Cardiac fibroblast (primary cell): Measurements from ENCODE around the gene DPH7.
"Not testable (repeated sequence)": the region's sequence is repeated elsewhere in the genome, so short reads cannot be mapped to it uniquely, and the experiment has no call there.

Experiments used
- DNase-seq, 2 donors: peaks; one replicate each; pipeline versions ENCODE4 v3.0.0 to v3.0.0-alpha.2; 2010; ENCODE audit warnings: low read depth in 2 of 2
- H3K4me3 ChIP-seq, 2 donors: replicated peaks in 1 of 2; 1 replicate in 1 of 2; 2 replicates in 1 of 2; pipeline ENCODE4 v1.5.1; 2011; ENCODE audit warnings: low read depth in 2 of 2, low read length in 2 of 2, mild to moderate bottlenecking in 2 of 2, moderate library complexity in 1 of 2
- TF ChIP-seq, protein P1 (sequence below): IDR thresholded peaks from one replicate; pipeline ENCODE4 v1.5.1; 2011; ENCODE audit warnings: low read depth, mild to moderate bottlenecking, low read length, inconsistent platforms

DPH7 gene

DNA sequence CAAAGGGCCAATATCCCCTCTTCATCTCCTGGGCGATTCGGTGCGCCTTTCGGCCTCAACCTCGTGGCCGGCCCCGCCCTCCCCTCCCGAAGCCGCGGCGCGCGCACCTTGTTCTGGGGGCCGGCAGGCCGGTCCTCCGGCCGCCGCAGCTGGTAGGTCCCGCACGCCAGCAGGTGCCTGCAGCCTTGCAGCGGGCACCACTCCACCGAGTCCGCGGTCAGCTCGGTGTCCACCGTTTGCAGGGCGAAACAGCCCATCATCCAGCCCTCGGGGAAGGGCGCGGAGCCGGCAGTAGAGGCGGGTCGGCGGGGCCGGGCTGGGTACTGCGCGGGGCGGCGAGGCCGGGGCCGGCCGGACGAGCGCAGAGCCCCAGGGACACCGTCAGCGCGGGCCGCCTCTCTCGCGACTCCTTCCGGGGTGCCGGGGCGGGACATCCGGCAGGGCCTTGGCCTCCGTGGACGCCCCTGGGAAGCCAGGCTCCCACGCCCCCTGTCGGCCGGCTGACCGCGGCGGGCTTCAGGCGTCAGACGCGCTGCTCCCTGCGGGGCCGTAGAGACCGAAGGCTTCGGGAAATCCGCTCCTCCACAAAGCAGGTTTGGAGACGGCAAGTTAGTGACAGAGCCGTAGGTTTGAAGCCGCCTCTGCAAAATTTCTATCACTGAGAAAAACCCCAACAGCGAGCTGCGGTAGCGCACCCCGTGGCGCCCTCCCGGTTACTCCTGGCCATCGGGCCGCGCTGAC is at the start of gene DPH7:
Gene DPH7, minus strand, starts transcription at position 408 of the 741 bp plus-strand sequence. Its CDS starts 148 bp downstream, at position 260.
- peak; percentile 90 to 93 for DNase-seq
- TF ChIP-seq, protein P1, sequence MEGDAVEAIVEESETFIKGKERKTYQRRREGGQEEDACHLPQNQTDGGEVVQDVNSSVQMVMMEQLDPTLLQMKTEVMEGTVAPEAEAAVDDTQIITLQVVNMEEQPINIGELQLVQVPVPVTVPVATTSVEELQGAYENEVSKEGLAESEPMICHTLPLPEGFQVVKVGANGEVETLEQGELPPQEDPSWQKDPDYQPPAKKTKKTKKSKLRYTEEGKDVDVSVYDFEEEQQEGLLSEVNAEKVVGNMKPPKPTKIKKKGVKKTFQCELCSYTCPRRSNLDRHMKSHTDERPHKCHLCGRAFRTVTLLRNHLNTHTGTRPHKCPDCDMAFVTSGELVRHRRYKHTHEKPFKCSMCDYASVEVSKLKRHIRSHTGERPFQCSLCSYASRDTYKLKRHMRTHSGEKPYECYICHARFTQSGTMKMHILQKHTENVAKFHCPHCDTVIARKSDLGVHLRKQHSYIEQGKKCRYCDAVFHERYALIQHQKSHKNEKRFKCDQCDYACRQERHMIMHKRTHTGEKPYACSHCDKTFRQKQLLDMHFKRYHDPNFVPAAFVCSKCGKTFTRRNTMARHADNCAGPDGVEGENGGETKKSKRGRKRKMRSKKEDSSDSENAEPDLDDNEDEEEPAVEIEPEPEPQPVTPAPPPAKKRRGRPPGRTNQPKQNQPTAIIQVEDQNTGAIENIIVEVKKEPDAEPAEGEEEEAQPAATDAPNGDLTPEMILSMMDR, result peak; percentile 72
- peak within 1 kb of the TSS; percentile 71 to 92 for H3K4me3 ChIP-seq

DNA sequence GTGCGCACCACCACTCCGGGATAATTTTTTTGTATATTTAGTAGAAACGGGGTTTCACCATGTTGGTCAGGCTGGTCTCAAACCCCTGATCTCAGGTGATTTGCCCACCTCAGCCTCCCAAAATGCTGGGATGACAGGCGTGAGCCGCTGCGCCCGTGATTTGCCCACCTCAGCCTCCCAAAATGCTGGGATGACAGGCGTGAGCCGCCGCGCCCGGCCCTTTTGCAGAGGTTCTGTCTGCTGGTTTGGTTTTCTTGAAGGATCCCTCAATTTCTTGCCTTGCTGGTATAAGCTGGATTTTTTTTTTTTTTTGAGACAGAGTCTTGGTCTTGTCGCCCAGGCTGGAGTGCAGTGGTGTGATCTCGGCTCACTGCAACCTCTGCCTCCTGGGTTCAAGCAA is 48.7 kb upstream of the DPH7 start:
- DNase-seq, H3K4me3 ChIP-seq: not testable (repeated sequence)

GRCh38 chr9:137626464-137626863 is 47.7 kb upstream of the DPH7 start:
- DNase-seq, result no peak
- TF ChIP-seq, protein P1, result no peak

GRCh38 chr9:137622211-137622610 is 43.5 kb upstream of the DPH7 start:
- H3K4me3 ChIP-seq, DNase-seq: not testable (repeated sequence)

More at GRCh38 chr9:137626464-137626863, 47.7 kb upstream of the DPH7 start:
- H3K4me3 ChIP-seq, result no peak overlapping the region

GRCh38 chr9:137621131-137621757 is 42.5 kb upstream of the DPH7 start:
- TF ChIP-seq, protein P1, result peak; percentile 31
- no peak overlapping the region for H3K4me3 ChIP-seq
- peak; percentile 35 to 40 for DNase-seq

- no peak for DNase-seq
- H3K4me3 ChIP-seq, result no peak overlapping the region
- TF ChIP-seq, protein P1, result no peak
Measured at GRCh38 chr9:137620581-137620980, 41.9 kb upstream of the DPH7 start.

DNA sequence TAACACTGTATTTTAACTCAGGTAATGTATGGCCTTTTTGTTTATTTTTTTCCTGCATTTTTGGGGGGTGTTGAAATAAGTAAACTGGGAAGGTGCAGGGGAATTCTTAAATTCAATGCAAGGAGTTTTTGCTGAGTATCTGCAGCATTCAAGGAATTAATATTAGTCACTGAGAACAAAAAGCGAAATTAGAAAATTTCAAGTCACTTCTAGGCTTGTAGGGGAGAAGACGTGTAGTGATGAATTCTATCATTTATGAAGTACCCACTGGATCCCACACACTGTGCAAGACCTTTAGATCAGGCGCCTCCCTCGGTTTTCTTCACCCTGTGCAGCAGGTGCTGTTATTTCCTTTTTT is 41.3 kb upstream of the DPH7 start:
- peak overlapping the region; percentile 75 for H3K4me3 ChIP-seq
- TF ChIP-seq, protein P1, result no peak
- DNase-seq, result no peak
